ENCODE data around the gene ACTR3.
"Not testable (repeated sequence)": the region's sequence is repeated elsewhere in the genome, so short reads cannot be mapped to it uniquely, and the experiment has no call there.

Gene ACTR3

GRCh38 chr2:113905886-113906285 lies 16.0 kb downstream of the ACTR3 start:
- no peak for DNase-seq (ENCODE audit: low read depth)

- no peak for DNase-seq (ENCODE audit: low read depth)
Observed at GRCh38 chr2:113906647-113907046, 16.8 kb downstream of the ACTR3 start.

GRCh38 chr2:113907297-113907696 lies 17.4 kb downstream of the ACTR3 start:
- no peak for DNase-seq (ENCODE audit: low read depth)

DNA sequence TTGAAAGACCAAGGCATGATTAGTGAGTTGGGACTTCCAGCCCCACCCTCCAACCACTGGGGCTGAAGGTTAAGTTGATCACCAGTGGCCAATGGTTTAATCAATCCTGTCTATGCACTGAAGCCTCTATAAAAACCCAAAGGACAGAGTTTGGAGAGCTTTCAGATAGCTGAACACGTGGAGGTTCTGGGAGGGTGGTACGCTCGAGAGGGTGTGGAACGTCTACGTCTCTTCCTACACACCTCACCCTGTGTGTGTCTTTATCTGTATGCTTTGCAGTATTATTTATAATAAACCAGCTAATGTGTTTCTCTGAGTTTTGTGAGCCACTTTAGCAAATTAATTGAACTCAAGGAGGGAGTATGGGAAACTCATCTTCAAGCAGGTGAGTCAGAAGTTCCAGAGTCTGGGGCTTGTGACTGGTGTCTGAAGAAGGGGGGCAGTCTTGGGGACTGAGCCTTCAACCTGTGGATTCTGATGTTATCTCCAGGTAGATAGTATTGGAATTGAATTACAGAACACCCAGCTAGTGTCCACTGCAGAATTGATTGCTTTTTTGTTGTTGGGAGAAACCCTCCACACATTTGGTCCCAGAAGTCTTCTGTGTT lies 20.3 kb downstream of the ACTR3 start:
- peak; percentile 45 for DNase-seq (ENCODE audit: low read depth)

- DNase-seq (ENCODE audit: low read depth), result no peak
Observed at GRCh38 chr2:113910967-113911678, 21.2 kb downstream of the ACTR3 start.

- no peak for DNase-seq (ENCODE audit: low read depth)
Observed at GRCh38 chr2:113915082-113915819, 25.4 kb downstream of the ACTR3 start.

DNA sequence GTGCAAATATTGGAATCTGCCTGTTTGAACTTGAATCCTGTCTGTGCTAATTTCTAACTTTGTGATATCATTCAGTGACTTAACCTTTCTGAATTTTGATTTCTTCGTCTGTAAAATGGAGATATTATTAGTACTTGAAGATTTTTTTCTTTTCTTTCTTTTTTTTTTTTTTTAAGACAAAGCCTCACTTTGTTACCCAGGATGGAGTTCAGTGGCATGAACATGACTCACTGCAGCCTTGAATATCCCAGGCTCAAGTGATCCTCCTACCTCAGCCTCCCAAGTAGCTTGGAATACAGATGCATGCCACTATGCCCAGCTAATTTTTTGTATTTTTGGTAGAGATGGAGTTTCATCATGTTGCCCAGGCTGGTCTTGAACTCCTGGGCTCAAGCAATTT lies 28.3 kb downstream of the ACTR3 start:
- DNase-seq (ENCODE audit: low read depth), result no peak

DNA sequence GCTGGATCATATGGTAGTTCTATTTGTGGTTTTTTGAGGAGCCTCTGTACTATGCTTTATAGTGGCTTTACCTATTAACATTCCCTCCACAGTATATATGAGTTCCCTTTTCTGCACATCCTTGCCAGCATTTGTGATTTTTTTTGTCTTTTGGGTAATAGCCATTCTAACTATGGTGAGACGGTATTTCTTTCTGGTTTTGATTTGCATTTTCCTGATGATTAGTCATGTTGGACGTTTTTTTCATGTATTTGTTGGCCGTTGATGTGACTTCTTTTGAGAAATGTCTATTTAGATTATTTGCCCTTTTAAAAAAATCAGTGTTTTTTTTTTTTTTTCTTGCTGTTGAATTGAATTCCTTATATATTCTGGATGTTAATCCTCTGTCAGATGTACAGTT lies 31.1 kb downstream of the ACTR3 start:
- no peak for DNase-seq (ENCODE audit: low read depth)

DNA sequence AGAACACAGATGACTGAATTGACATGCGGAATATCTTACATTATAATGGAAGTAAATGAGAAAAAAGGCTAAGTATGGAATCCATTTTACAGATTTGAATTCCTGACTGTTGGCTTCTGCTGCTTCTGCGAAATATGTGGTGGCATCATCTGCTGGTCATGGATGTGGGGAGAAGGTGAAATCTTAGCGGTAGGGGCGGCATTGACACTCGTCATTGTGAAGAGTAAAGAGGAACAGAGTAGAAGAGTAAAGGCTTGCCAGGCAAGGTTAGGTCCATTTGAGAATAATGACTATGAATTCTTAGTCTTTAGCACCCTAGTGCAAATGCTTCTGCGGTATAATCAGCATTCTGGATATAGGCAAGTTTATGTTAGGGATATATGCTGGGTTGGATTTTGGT lies 32.4 kb downstream of the ACTR3 start:
- DNase-seq (ENCODE audit: low read depth), result no peak

GRCh38 chr2:113922784-113923183 lies 32.9 kb downstream of the ACTR3 start:
- no peak for DNase-seq (ENCODE audit: low read depth)

GRCh38 chr2:113925884-113926283 lies 36.0 kb downstream of the ACTR3 start:
- no peak for DNase-seq (ENCODE audit: low read depth)

- no peak for DNase-seq (ENCODE audit: low read depth)
Observed at GRCh38 chr2:113926314-113926713, 36.4 kb downstream of the ACTR3 start.

GRCh38 chr2:113930448-113930847 lies 40.6 kb downstream of the ACTR3 start:
- DNase-seq (ENCODE audit: low read depth), result no peak

GRCh38 chr2:113937501-113937900 lies 47.6 kb downstream of the ACTR3 start:
- no peak for DNase-seq (ENCODE audit: low read depth)

DNA sequence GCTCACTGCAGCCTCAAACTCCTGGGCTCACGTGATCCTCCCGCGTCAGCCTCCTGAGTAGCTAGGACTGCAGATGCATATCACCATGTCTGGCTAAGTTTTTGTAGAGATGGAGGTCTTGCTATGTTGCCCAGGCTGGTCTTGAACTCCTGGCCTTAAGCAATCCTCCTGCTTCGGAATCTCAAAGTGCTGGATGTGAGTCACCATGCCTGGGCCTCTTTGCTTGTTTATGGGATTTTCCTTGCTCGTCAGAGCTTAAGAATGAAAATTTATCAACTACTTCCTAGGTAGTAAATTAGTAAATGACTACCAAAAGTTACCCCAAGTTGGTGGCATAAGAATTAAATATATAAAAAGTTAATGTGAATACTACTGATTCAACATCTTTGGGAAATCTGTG lies 51.0 kb downstream of the ACTR3 start:
- no peak for DNase-seq (ENCODE audit: low read depth)

DNA sequence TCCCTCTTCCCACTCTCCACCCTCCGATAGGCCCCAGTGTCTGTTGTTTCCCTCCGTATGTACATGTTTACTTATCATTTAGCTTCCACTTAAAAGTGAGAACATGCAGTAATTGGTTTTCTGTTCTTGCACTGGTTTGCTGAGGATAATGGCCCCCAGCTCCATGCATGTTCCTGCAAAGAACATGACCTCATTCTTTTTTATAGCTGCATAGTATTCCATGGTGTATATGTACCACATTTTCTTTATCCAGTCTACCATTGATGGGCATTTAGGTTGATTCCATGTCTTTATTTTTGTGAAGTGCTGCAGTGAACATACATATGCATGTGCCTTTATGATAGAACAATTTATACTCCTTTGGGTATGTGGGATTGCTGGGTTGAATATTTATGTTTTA lies 55.9 kb downstream of the ACTR3 start:
- DNase-seq (ENCODE audit: low read depth), result not testable (repeated sequence)

DNA sequence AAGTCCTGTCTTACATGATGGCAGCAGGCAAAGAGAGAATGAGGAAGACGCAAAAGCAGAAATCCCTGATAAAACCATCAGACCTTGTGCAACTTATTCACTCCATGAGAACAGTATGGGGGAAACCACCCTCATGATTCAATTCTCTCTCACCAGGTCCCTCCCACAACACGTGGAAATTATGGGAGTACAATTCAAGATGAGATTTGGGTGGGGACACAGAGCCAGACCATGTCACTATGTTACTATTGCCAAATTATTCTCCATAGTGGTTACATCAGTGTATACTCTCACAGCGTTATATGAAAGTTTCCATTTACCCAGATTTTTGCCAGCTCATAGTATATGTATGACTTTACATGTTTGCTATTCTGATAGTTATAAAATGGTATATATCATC lies 61.0 kb downstream of the ACTR3 start:
- DNase-seq (ENCODE audit: low read depth), result not testable (repeated sequence)

- no peak for DNase-seq (ENCODE audit: low read depth)
Observed at GRCh38 chr2:113961000-113961399, 71.1 kb downstream of the ACTR3 start.

DNA sequence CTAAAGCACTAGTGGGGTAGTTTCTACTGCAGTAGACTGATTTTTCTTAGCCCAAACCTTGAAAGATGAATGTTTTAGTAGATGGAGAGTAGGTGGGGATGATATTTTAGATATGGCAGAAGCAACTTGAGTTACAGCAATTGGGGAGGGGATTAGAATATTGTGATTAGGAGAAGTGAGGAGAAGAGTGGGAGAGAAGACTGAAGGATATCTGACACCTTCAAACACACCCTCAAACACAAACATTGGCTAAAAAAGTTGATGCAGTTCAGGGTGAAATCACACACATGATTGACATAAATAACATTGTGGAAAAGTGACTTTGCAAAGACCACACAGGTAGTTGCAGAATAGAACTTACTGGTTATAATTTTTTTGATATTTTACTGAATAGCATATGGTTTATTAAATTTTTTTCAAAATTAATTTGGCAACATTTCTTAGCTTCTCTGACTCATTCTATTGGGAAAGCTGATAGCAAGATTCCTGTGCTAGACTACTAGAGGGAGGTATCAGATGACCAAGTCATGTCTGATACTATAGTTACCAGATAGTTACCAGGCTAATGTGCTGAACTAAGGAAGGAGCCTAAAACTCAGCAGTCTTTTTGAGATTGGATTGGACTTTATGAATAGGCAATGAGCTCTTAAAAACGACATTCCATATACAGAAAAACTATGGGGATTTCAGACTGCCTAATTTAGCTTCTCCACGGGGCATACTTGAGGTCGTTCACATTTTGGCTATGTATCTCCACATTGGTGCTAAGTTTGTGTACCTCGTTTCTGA lies 73.0 kb downstream of the ACTR3 start:
- no peak for DNase-seq (ENCODE audit: low read depth)

- no peak for DNase-seq (ENCODE audit: low read depth)
Observed at GRCh38 chr2:113963965-113964364, 74.1 kb downstream of the ACTR3 start.

DNA sequence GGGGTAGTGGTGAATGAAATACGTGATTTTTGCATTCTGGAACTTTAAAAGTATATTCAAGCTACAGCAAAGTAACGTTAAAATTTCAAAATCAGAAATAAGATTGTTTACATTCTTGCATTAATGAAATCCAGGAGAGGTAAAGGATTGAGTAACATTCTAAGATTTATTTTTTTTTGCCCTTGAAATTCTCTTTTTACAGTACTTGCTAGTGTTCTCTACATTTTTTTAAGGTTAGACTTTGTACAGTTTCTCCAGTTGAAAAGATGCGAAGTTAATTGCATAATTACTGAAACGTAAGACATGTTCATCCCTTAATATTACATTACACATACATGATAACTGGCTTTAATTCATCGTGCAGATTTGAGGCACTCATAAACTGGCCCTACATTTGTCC lies 74.5 kb downstream of the ACTR3 start:
- DNase-seq (ENCODE audit: low read depth), result no peak

- DNase-seq (ENCODE audit: low read depth), result no peak
Observed at GRCh38 chr2:113965228-113965627, 75.3 kb downstream of the ACTR3 start.

DNA sequence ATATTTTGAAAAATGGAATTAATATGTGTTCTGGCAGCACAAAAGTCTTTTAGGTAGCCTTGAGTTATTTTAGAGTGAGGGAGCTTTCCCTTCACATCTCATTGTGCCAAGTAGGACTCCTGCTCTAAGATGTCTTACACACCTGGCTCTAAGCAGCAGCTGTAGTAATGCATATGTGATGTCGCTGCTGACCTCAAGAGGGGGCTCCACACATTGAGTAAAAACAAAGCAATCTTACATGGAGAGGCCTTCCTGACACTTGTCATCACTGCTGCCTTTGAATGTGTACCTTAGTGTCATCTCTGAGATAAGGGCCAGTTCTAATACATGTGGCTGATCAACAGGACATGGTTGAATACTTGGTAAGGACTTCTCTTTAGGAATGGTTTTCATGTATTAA lies 75.8 kb downstream of the ACTR3 start:
- no peak for DNase-seq (ENCODE audit: low read depth)
